Measurements from ENCODE around the gene PRAME.

DNA sequence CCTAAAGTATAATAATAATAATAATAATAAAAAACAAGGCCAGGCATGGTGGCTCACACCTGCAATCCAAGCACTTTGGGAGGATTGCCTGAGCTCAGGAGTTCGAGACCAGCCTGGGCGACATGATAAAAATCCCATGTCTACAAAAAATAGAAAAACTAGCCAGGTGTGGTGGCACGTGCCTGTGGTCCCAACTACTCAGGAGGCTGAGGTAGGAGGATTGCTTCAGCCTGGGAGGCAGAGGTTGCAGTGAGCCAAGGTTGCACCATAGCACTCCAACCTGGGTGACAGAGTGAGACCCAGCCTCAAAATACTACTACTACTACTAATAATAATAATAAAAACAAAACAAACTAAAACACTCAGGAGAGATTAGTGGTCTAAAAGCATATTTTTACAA is 23.4 kb downstream of the PRAME start:
- TF ChIP-seq CTCF (conservative IDR thresholded peaks at IDR 0.05) = no peak
- no peak for TF ChIP-seq ZFX (IDR thresholded peaks at IDR 0.05)
